ENCODE results near the gene SLC9A3. TPM values are rescaled to one million over a fixed set of nuclear protein-coding genes. Genes with fewer than 3 reads are reported as not detected.

The SLC9A3 gene
- total RNA-seq, 1 donor from 2014 or later, result 1.2 TPM

DNA sequence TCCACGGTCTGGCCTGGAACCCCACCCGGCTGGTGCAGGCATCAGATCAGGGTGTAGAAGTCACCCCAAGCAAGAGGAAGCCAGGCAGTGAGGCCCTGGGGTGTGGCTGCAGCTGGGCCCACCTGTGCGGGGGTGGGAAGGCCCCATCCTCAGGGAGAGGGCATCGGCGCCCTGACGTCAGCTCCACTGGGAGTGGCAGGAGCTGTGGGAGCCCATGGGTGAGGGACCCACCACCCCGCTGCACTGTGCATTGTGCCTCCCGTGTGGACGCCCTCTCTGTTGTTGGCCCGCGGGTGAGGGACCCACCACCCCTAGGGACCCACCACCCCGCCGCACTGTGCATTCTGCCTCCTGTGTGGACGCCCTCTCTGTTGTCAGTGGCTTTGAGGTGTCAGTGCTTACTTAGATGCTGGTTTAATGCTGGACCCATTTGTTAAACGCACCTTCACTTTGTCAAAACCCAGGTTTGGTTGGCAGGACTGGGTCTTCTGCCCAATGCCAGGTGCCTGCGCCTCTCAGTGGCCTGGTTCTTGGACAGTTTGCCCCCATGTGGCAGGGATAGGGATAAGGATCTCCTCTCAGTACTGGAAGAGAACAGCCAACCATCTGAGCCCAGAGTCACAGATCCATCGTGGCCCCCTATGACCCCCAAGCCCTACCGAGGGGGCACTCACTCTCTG is 88.1 kb downstream of the SLC9A3 start:
- DNase-seq (ENCODE audit: low spot score in 2 of 2), result no peak
- FAIRE-seq, result no peak

DNA sequence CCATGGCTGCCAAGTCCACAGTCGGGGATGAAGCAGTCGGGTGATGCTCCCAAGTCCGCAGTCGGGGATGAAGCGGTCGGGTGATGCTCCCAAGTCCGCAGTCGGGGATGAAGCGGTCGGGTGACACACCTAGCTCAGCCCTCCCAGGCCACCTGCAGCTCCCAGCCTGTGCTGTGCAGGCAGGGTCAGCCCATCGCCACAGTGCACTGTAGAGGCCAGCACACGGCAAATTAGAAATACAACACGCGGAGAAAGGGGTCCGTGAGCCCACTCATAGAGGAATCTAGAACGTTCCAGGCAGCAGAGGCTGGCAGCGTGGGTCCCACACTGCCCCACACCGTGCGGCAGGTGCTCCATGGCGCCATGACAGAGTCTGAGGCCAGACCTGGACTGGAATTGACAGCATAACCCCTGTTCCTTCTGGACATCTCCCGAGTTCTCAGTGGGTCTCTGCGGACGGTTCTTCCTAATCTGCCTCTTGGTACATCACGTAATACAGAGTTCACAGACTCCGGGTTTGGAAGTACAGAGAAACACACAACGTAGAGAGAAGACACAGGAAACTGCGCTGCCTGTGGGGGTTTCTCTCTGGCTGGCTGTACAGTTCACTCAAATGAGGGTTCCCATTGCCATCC is 89.0 kb downstream of the SLC9A3 start:
- DNase-seq (ENCODE audit: low spot score in 2 of 2) (no peak), FAIRE-seq (no peak)

DNA sequence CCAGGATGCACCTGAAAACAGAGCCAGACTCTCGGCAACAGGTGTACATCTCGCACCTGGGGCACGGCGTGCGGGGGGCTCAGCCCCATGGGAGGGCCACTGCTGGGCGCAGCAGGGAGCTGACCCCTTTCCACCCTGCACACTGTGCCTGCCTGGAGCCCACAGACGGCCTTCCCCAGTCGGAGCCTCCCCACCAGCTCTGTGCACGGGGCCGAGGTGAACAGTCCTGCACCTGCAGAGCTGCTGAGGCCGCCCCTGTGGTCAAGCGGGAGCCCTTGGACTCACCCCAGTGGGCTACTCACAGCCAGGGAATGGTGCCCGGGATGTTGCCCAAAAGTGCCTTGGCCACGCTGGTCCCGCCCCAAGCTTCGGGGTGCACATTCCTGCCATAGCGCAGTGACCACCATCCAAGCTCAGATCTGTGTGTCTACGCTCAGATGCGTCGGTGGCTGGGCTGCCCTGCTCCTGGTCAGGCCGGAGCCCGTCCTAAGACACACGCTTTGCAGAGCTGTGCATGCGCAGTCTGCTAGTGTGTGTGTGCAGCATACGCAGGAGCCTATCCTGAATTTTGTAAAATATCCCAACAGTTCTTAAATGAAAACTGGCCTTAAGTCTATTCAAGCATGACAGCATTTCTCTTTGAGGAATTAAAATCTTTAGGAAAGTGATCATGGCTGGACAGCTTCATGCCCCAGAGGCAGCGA is 89.7 kb downstream of the SLC9A3 start:
- no peak for DNase-seq (ENCODE audit: low spot score in 2 of 2)
- no peak for FAIRE-seq

DNA sequence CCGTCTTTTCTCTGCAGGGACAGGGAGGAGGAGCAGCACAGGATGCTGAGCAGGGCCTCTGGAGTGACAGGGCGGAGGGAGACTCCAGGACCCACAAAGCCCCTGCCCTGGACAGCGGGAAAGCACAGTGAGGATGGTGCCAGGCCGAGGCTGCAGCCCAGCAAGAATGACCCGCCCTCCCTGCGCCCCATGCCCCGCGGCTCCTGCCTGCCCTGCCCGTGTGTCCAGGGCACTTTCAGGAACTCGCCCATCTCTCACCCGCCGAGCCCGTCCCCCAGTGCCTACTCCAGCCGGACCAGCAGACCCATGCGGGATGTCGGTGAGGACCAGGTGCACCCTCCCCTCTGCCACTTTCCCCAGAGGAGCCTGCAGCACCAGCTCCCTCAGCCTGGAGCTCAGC is 90.4 kb downstream of the SLC9A3 start:
- no peak for DNase-seq (ENCODE audit: low spot score in 2 of 2)
- no peak for FAIRE-seq

DNA sequence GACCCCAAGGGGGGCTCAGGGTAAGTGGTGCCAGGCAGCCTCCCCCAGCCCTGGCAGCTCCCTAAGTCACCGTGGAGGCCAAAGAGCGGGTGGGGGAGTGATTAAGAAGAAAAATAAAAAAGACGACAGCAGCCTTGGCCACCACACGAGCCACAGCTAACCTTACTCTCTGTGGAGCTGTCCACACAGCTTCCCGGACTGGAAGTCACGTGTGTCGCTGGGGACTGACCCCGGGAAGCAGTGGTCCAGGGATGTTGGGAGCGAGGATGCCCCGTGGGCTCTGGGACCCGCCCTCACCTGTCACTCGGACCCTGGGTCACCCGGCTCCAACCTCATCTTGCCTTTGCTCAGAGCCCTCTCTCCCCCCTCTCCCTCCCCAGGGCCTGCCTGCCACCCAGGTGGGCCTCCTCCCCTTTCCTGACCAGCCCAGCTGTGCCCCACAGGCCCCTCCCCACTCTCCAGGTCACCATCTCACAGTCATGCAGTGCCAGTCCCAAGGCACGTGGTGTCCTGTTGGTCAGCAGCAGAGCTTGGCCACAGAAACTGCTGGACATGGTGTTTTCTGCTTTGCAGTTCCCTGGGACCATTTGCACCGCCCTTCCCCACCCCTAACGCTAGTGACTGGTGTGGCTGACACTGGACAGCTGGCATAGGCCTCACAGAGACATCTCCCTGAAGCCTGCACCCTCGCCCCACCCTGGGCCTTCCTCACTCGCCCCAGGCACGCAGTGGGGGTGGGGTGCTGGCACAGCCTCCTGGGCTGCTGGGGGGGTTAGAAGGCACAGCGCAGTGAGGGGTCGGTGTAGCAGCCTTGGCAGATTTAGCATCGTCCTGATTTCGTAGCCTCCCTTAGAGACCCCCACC is 91.1 kb downstream of the SLC9A3 start:
- no peak for DNase-seq (ENCODE audit: low spot score in 2 of 2)
- no peak for FAIRE-seq

DNA sequence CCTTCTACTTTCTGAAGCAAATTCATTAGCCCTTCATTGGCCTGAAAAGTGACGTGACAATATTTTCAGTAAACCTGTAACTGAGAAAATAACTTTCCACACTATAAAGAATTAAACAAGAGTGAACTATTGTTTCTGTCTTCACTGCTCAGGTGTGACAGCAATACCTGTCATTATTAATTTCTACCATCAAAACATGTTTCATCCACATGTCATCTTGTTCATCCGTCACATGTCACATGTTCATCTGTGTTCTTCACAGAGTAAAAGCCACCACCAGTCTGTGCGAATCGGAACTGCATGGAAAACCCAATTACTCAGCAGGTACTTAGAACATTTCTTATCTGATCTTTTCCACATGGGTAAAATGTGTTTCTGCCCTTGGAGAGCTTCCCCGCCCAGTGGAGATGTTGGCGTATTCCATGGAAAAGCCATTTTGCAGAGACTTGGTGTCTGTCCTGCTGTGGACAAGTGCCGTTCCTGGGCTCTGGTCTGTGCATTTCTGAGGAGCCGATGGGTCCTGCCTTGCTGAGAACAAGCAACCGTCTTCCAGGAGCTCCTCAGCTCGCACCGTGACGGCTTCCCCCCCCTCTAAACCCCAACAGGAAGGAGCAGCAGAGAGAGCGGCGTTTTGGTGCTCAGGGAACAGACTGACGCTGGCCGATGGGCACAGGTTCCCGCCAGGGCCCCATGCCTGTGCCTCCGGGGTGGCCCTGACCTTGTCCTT is 91.9 kb downstream of the SLC9A3 start:
- DNase-seq (ENCODE audit: low spot score in 2 of 2), result no peak

DNA sequence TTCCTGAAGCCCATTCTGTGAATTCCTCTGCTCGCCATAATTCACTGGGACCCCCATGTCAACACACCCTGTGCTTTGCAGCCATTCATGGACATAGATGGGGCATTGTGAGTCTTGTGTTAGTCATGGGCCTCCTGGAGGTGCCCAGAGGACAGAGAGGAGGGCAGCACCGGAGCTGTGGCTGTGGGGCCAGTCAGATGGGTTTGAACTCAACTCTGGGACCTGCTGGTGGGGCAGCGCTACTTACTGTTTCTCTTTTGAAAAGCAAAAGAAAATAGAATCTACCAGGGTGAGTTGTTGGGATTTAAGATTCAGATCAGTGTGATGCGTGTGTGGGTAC is 92.6 kb downstream of the SLC9A3 start:
- FAIRE-seq, result no peak
- DNase-seq (ENCODE audit: low spot score in 2 of 2), result no peak

More for the DNA sequence above, 91.9 kb downstream of the SLC9A3 start:
- FAIRE-seq, result no peak

DNA sequence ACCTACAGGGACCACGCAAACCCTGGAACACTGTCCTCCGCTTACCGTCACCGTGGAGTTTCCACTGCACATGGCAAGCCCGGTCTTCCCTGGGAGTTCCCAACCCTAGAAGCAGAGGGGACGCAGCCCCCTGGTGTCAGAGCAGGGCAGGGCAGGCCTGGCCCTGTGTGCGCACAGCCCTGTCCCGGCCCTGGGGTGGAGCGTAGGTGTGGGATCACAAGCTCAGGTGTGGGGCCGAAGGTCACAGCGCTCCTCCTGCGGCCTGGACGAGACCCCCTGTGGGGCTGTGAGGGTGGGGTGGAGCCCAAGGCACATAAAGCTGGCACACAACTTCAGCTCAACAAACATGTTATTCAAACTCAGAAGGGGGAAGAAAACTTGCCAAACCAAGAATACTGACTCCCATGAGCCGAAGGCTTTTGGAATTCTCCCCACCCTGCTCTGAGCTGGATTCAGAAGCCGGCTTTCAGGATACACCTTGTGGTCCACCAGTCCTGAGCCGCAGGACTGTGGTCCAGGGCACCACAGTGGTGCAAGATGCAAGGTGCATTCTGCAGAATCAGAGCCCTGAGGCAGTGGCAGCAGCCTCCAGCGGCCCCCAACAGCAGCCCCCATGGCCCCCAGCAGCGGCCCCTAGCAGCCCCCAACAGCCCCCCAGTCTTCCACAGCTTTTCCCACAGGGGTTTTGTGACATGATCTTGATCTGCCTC is 93.1 kb downstream of the SLC9A3 start:
- DNase-seq (ENCODE audit: low spot score in 2 of 2) (no peak), FAIRE-seq (no peak)

DNA sequence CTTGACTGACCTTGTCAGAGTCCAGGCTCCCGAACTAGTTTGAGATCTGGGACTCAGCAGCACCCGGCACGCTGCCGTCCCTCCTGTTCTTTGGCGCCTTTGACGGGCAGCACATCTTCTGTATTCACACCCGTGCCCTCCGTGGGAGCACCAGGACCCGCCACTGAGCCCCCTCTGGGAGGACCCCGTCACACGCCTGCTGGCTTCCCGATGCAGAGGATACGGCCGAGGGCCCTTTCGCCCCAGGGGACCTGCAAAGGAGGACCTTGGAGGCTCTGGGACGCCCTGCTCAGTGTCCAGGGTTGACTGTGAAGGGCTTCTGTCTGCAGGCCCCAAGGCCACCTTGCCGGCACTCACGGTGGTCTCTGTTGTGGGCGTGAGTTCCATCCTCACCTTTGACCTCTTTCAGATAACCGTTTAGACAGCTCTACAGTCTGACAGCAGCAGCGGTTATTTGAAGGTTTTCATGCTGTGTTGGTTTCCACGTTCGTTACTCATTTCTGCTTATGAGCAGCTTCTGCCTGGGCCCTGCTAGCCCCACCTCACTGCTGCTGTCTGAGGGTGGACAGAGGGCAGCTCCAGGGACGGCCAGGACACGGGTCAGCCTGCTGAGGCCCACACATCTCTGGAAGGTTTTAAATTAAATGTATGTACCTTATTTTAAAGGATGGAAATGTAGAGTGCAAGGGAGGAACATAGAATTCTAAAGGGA is 93.9 kb downstream of the SLC9A3 start:
- FAIRE-seq (no peak), DNase-seq (ENCODE audit: low spot score in 2 of 2) (no peak)

DNA sequence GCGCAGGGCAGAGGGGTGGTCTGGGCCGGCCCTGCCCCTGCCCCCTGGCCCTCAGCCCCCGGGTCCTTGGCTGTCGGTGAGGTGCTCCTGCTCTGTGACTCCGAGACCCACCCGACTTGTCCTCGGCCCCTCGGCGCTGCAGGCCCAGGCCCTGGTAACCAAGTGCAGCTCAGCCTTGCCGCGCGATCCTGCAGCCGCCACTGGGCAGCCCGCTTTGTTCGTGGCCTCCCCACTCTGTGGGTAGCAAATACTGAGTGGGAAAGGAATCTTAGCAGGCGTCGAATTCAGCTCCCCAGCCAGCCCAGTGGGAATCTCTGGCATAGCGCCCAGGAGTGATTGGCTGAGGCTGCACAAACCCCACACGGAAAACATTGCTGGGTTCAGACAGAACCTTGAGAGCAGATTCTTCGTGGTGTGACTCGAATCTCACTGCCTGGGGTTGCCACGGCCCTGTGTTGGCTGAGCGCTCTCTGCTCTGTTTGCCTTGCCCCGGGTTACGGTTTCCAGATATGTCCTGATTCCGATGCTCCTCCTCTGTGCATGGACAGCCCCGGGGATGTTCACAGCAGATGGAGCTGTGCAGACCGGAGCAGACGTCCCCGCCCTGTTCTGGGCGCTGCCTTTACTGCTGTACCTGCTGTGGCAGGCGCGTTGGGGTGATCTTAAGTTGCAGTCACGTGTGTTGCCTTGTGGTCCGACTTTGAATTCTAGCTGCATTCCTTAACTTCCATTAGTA is 94.6 kb downstream of the SLC9A3 start:
- FAIRE-seq, result no peak
- DNase-seq (ENCODE audit: low spot score in 2 of 2), result no peak

DNA sequence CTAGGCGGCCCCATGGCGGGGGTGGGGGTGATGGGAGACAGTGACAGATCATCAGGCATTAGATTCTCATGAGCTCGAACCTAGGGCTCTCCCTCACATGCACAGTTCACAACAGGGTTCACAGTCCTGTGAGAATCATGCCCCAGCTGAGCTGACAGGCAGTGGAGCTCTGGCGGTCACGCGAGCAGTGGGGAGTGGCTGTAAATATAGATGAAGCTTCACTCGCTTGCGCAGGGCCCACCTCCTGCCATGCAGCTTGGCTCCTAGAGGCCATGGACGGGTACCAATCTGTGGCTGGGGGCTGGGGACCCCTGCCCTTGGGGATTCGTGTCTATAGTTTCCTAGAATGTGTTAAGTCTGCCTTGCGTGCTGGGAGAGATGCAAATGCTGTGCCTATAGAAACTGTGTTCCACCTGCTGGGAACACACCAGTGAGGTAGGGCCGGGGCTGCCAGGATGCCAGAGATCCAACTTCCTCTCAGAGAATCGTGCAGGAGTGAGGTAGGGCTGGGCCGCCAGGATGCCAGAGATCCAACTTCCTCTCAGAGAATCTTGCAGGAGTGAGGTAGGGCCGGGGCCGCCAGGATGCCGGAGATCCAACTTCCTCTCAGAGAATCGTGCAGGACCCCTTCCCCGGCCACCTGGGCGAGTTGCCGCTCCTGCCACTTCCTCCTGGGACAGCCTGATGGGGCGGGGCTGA is 95.3 kb downstream of the SLC9A3 start:
- FAIRE-seq (no peak), DNase-seq (ENCODE audit: low spot score in 2 of 2) (no peak)

DNA sequence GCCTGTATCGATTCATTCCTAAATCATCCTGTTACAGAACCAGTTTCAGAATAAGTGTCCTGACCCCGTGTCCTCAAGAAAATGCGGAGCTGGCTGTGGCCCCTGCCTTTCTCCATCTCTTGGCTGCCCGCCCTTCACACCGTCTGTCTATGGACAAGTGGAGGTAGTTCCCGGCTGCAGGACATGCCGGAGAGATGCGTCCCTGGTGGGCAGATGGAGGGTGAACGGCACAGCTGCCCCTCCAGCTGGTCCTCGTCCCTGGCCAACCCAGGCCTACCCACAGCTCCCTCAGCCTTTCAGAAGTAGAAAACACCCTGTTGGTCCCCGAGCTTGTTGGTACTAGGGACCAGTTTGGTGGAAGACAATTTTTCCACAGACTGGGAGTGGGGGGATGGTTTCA is 96.0 kb downstream of the SLC9A3 start:
- DNase-seq (ENCODE audit: low spot score in 2 of 2) (no peak), FAIRE-seq (no peak)

DNA sequence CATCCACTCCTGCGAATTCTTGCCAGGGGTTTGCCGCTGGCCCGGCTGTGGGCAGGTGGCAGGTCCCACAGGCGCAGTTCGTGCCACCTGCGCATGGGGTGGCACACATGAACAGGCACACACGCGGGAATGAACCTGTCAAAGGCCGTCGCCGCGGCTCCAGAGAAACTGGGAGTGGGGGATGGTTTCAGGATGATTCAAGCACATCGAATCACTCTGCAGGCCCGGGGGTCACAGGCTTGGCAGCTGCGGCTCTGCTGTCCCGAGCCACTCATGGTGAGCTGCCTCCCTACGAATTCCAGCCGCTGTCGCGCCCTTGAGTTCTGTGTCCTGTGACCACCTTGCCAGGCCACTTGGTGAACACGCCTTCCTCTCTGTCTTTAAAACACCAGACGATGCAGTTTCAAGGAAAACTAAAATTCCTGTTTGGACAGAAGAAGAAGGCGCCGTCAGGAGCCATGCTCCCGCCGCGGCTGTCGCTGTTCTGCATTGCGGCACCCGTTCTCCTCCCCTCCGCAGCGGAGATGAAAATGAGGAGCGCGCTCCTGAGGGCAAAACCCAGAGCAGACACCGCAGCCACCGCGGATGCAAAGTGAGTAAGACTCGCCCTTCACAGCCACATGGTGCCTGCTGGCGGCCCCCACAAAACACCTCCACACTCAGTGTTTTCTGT is 96.7 kb downstream of the SLC9A3 start:
- DNase-seq (ENCODE audit: low spot score in 2 of 2), result no peak
- FAIRE-seq, result no peak

DNA sequence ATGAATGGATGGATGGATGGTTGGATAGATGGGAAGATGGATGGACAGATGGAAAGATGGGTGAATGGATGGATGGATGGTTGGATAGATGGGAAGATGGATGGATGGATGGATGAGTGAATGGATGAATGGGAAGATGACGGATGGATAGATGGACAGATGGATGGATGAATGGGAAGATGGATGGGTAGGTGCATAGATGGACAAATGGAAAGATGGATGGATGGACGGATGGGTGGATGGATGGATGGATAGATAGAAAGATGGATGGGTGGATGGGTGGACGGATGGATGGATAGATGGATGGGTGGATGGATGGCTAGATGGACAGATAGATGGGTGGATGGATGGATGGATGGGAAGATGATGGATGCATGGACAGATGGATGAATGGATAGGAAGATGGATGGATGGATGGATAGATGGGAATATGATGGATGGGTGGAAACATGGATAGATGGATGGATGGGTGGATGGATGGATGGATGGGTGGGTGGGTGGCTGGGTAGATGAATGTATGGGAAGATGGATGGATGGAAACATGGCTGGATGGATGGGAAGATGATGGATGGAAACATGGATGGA is 97.8 kb downstream of the SLC9A3 start:
- no peak for DNase-seq (ENCODE audit: low spot score in 2 of 2)
- FAIRE-seq, result no peak

DNA sequence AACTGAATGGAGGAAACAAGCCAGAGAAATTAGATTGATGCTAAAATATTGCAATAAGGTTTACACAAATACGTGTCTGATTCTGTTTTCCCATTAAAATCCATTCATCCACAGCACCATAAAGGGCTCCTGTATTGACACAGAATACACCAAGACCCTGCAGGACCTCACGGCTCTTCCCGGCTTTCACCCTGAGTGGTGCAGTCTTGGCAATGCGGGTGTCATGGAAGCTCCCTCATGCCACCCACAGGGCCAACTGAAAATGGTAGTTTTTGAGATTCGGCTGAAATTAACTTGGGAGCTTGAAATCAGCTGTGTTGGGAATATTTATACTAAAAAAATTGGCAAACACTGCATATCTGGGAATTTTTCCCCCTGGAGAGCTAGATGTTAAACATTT is 98.5 kb downstream of the SLC9A3 start:
- FAIRE-seq (no peak), DNase-seq (ENCODE audit: low spot score in 2 of 2) (peak in 1 of 2 donors; percentile 60)

DNA sequence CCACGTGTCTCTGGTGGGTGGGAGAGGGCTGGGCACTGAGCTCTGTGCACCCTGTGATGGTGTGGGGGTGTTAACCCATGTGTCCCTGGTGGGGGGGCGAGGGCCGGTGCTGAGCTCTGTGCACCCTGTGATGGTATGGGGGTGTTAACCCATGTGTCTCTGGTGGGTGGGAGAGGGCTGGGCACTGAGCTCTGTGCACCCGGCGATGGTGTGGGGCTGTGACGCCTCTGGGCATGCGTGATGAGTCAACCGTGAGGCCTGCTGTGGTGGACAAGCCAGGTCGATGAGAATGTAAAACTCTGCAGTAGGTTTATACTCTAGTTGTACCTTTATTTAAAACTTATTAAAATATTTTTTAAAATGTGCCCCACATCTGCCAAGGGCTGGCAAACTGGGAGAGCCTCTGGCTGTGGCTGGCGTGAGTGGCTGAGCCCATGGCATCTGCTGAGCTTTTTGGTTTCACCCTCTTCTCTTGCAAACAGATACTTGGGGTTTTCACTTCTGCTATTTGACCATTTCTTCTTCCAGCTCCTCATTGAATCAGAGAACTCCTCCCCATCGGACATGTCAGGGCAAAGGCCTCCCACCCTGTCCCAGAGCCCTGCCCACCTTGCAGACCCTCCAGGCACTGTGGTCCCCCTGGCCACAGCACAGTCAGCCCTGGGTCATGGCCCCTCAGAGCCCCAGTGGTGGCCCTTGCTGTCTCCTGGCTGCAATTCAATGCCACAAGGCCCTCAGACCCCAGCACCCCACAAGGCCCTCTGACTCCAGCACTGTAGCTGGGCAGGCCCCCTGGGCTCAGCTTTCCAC is 99.7 kb downstream of the SLC9A3 start:
- no peak for FAIRE-seq
- no peak for DNase-seq (ENCODE audit: low spot score in 2 of 2)

All from frontal cortex (tissue), 4 donors.